Testis (tissue), 2 donors: ENCODE results near the gene SH3PXD2B.

Source experiments
- POLR2A ChIP-seq: fragments of 450-650 bp; IDR thresholded peaks from one replicate; pipeline ENCODE4 v1.6.1; 2017; ENCODE audit warnings: antibody characterized with exemption, mild to moderate bottlenecking, moderate library complexity
- TF ChIP-seq, protein P1 (sequence below), 3 experiments: fragments of 450-650 bp in 2 of 3; fragments of 200-600 bp in 1 of 3; sonication (generic) in 1 of 3; IDR thresholded peaks; one replicate each; pipeline ENCODE4 v1.5.1; 2016 to 2019; ENCODE audit warnings: antibody characterized with exemption in 3 of 3, mild to moderate bottlenecking in 2 of 3, moderate library complexity in 1 of 3

- TF ChIP-seq, protein P1, sequence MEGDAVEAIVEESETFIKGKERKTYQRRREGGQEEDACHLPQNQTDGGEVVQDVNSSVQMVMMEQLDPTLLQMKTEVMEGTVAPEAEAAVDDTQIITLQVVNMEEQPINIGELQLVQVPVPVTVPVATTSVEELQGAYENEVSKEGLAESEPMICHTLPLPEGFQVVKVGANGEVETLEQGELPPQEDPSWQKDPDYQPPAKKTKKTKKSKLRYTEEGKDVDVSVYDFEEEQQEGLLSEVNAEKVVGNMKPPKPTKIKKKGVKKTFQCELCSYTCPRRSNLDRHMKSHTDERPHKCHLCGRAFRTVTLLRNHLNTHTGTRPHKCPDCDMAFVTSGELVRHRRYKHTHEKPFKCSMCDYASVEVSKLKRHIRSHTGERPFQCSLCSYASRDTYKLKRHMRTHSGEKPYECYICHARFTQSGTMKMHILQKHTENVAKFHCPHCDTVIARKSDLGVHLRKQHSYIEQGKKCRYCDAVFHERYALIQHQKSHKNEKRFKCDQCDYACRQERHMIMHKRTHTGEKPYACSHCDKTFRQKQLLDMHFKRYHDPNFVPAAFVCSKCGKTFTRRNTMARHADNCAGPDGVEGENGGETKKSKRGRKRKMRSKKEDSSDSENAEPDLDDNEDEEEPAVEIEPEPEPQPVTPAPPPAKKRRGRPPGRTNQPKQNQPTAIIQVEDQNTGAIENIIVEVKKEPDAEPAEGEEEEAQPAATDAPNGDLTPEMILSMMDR (IDR thresholded peaks at IDR 0.05): no peak
- no peak for TF ChIP-seq POLR2A
Measured at GRCh38 chr5:172404746-172405145, 49.6 kb downstream of the SH3PXD2B start.
